ENCODE results near the gene EHD2.
A peak's percentile ranks its signal among the peaks of the same experiment; 100 is the strongest.
"Not testable (repeated sequence)": the region's sequence is repeated elsewhere in the genome, so short reads cannot be mapped to it uniquely, and the experiment has no call there.

EHD2 gene

DNA sequence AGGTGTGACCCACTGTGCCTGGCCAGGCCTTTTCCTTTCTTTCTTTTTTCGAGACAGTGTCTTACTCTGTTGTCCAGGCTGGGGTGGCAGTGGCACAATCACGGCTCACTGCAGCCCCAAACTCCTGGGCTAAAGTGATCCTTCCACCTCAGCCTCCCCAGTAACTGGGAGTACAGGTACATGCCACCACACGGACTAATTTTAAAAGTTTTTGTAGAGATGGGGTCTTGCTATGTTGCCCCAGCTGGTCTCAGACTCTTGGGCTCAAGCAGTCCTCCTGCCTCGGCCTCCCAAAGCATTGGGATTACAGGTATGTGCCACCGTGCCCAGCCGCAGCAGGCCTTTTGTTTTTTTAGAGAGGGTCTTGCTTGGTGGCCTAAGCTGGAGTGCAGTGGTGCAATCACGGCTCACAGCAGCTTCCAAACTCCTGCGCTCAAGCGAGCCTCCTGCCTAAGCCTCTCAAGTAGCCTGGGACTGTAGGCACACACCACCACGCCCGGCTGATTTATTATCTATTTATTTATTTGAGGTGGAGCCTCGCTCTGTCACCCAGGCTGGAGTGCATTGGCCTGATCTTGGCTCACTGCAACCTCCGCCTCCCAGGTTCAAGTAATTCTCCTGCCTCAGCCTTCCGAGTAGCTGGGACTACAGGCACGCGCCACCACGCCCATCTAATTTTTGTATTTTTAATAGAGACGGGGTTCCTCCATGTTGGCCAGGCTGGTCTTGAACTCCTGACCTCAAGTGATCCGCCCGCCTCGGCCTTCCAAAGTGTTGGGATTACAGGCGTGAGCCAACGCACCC is 64.2 kb downstream of the EHD2 start:
- not testable (repeated sequence) for DNase-seq

DNA sequence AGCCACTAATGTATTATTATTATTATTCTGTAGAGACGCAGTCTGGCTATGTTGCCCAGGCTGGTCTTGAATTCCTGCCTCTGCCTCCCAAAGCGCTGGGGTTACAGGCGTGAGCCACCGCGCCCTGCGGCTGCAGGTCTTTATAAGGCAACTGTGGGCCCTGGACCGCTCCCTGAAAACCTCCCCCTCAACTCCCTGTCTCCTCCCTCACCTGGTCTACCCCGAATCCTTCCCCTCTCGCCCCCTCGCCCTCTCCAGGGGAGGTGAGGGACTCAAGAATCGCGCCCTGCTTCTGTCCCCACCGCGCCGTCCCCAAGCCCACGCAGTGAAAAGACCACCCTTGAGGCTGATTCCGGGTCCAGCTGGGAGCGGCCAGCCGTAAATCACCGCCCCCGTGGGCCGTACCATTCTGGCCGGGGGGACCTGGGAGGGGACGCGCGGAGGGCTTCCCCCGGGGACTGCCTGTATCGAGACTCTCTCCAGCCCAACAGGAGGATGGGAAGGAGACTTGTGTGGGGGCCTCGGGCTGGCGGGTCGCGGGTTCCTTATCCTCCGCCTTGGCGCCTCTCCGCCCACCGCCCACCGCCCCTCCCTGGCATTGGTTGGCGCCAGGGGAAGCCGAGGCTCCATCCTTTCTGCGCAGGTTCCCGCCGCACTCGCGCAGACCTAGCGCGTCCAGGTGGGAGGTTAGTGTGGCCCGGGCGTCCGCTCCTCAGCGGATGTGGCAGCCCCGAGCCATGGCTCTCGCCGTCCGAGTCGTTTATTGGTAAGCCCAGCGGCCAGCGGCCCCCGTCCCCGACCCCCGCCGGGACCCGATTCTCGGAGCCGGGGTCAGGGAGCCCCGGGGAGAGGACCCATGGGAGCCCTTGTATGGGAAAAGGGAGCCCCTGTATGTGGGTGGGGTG is 65.1 kb downstream of the EHD2 start, which contains the start of gene SELENOW:
Gene SELENOW (plus strand): TSS at position 655 of the 905 bp plus-strand sequence. CDS start 83 bp downstream, at position 738.
- peak; percentile 74 for DNase-seq

GRCh38 chr19:47778954-47779351 is 65.7 kb downstream of the EHD2 start:
- DNase-seq, result no peak

DNA sequence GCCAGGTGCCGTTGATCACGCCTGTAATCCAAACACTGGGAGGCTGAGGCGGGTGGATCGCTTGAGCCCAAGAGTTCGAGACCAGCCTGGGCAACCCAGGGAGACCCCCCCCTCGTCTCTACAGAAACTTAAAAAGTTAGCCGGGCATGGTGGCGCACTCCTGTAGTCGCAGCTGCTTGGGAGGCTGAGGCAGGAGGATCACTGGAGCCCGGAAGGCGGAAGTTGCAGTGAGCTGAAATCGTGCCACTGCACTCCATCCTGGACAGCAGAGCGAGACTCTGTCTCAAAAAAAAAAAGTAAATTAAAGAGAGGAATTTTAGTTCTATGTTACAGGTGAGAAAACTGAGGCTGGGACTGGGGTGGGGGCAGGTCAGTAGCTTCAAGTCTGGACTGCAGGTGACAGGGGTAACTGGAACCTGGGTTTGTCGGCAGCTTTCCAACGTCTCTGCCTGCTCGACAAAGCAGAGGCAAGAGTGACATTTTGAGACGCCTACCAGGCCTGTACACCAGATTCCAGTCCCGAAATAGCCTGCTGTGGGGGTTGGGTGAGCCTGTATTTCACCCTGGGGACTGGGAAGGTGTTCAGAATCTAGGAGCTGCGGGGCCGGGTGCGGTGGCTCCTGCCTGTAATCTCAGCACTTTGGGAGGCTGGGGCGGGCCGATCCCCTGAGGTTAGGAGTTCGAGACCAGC is 66.4 kb downstream of the EHD2 start:
- DNase-seq, result no peak

DNA sequence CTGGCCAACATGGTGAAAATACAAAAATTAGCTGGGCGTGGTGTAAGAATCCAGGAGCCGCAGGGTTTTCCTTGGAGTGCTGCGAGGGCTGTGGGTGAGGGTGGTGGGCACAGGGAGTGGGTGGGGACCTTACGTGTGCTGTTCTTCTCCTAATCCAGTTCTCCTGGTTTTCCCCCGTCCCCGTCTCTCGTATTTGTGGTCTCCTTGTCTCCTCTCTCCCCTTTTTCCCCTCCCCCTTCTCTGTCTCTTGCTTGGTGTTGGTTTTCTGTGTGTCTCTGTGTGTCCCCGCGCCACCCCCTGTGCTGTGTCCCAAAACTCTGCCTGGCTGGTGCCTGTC is 67.0 kb downstream of the EHD2 start:
- no peak for DNase-seq

DNA sequence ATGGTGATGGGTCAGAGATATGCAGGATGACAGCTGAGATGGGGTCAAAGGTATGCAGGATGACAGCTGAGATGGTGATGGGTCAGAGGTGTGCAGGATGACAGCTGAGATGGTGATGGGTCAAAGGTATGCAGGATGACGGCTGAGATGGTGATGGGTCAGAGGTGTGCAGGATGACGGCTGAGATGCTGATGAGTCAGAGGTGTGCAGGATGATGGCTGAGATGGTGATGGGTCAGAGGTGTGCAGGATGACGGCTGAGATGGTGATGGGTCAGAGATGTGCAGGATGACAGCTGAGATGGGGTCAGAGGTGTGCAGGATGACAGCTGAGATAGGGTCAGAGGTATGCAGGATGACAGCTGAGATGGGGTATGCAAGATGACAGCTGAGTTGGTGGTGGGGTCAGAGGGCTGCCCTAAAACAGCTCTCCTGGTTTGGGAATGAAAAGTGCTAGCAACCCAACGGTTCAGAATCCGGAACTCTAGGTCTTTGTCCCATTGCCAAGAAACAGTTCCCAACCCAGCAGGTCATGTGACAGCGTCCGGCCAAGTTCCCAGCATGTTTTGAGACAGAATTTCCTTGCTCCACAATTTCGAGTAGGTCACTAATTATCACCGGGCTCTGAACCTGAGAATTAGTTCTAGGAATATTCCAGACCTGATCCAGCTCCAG is 68.5 kb downstream of the EHD2 start:
- no peak for DNase-seq

DNA sequence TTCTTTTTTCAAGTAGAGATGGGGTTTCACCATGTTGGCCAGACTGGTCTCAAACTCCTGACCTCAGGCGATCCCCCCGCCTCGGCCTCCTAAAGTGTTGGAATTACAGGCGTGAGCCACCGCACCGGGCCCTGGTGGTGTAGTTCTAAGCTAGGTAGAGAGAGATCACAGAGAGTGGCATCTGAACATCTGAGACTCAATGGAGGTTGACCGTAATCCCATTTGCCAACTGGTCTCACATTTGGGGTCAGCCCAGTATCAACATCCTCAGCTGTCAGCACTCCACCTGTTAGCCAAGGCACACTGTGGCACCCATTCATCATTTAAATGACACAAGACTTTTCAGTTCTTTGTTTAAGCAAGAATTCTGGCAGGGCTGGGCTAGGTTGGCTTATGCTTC is 73.3 kb downstream of the EHD2 start:
- no peak for DNase-seq

GRCh38 chr19:47787307-47787706 is 74.1 kb downstream of the EHD2 start:
- DNase-seq, result not testable (repeated sequence)

- not testable (repeated sequence) for DNase-seq
These were observed 76.6 kb downstream of the EHD2 start for GRCh38 chr19:47789811-47790210.

DNA sequence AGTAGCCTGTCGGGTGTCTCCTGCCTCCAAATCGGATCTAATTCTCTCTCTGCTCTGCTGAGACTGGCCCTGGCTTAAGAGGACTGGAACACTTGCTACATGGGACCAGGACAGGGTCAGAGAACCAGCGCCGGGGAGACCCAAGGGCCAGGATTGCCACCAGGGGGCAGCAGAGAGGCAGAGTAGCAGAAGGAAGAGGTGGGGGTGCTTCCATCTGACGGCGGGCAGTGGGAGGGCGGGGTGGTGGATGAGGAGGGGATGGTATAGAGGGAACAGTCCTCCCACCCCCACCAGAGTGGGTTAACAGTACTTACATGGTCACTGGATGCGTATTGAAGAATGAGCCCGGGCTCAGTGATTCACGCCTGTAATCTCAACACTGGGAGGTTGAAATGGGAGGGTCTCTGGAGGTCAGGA is 77.2 kb downstream of the EHD2 start:
- DNase-seq, result peak; percentile 63

DNA sequence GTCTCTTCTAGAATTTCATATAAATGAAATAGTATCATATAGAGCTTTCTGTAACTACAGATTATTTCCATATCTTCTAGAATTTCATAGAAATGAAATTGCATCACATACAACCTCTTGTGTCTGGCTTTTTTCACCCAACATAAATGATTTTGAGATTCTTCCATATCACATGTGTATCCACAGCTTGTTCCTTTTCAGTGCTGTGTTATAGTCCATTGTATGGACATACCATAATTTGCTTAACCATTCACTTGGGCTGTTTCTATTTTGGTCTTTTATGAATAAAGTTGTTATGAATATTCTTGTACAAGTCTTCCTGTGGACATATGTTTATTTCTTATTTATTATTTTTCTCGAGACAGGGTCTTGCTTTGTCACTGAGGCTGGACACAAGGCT is 79.4 kb downstream of the EHD2 start:
- no peak for DNase-seq

All from central memory CD4-positive, alpha-beta T cell (primary cell).